ENCODE results near the gene ZDHHC3. TPM values are rescaled to one million over a fixed set of nuclear protein-coding genes. Genes with fewer than 3 reads are reported as not detected.

ZDHHC3 gene
- total and polyA plus RNA-seq, 5 donors from 2014 or later, result 36.8 to 55.8 (median 39.9) TPM

DNA sequence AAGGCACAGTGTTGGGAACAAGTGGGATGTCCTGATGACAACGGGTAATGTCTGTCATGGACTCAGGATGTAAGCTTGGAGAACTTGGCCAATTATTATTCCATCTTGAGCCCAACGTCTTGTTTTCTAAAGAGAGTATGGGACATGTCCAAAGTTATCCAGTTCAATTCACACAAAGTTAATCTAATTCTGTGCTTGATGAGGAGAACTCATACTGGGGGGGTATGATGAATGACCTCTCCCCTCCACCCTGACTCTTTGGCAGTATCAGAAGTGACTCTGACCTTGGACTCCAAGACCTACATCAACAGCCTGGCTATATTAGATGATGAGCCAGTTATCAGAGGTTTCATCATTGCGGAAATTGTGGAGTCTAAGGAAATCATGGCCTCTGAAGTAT, 65.3 kb downstream of the ZDHHC3 start:
- H3K27me3 ChIP-seq (ENCODE audit: control insufficient read depth, insufficient read depth, low read length), result peaks cover 3% of the 10 kb centered on the region
- peaks cover 0 to 7% (median 0%) of the 10 kb centered on the region in 7 donors for H3K9me3 Mint-ChIP-seq
- no peaks in the 10 kb centered on the region for H3K4me1 Mint-ChIP-seq
- no peak overlapping the region for H3K4me3 ChIP-seq (ENCODE audit: low read depth, low read length)
- no peaks in the 10 kb centered on the region for H3K4me1 ChIP-seq (ENCODE audit: control insufficient read depth, insufficient read depth, low read length, poor library complexity, severe bottlenecking)
- no peaks in the 10 kb centered on the region for H3K36me3 ChIP-seq (ENCODE audit: control insufficient read depth, insufficient read depth, low read length)
- H3K27me3 Mint-ChIP-seq, result peaks cover 6% of the 10 kb centered on the region
- ATAC-seq (ENCODE audit: low read depth in 2 of 2) (no peak), DNase-seq (no peak)
- no peak overlapping the region for H3K4me3 Mint-ChIP-seq
- no peak overlapping the region for H3K27ac ChIP-seq (ENCODE audit: insufficient read depth, low read length, poor library complexity, severe bottlenecking)
- H3K36me3 Mint-ChIP-seq, result no peaks in the 10 kb centered on the region
- H3K9me3 ChIP-seq (ENCODE audit: control insufficient read depth in 2 of 2, low read length in 2 of 2), result peaks cover 0 to 9% of the 10 kb centered on the region in 2 experiments
- H3K27ac Mint-ChIP-seq, result no peak overlapping the region

DNA sequence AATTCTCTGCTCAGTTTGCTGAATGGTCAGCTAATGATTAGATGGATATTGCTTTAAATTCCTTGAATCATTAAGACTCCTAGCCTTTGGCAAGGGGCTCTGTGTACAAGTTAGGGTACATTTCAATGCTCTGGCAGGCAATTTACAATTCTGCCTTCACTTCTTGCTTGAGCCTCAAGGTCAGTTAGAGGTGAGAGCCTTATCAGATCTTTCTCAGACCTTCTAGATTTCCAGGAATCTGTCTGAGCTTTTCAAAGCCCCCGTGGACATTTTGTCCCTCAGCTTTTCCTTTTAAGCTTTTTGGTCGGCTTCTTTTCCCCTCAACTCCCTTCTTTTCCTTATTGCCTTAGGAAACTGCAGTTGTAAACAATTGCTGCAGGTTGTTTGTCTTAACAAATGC, 66.9 kb downstream of the ZDHHC3 start:
- H3K4me1 Mint-ChIP-seq, result no peaks in the 10 kb centered on the region
- no peaks in the 10 kb centered on the region for H3K36me3 ChIP-seq (ENCODE audit: control insufficient read depth, insufficient read depth, low read length)

DNA sequence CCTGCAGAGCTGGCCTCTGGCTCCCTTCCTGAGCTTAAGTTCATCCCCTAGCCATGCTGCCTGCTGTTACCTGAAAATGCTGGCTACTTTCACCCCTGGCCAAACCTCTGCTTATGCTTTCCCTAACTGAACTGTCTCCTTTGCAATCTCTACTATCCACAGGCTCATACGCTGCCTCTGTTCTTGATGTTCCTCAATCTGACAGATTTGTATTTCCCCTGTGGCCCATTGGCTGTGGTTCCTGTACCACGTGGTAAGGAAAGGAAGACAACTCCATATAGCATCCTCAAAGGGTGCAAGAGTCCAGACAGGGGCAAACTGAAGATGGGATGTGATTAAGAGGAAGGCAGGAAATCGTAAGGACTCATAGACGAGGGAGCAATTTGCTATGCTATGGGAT, 68.4 kb downstream of the ZDHHC3 start:
- H3K4me1 Mint-ChIP-seq, result no peaks in the 10 kb centered on the region
- H3K27me3 Mint-ChIP-seq, result peaks cover 4% of the 10 kb centered on the region
- no peak overlapping the region for H3K27ac Mint-ChIP-seq
- no peaks in the 10 kb centered on the region for H3K36me3 Mint-ChIP-seq
- peaks cover 0 to 7% (median 0%) of the 10 kb centered on the region in 7 donors for H3K9me3 Mint-ChIP-seq
- DNase-seq, result no peak
- Histone ChIP-seq H3K27ac (ENCODE audit: insufficient read depth, low read length, poor library complexity, severe bottlenecking) (no peak overlapping the region), H3K36me3 (ENCODE audit: control insufficient read depth, insufficient read depth, low read length) (no peaks in the 10 kb centered on the region), H3K9me3 (ENCODE audit: control insufficient read depth in 2 of 2, low read length in 2 of 2) (peaks cover 0 to 9% of the 10 kb centered on the region in 2 experiments), H3K4me3 (ENCODE audit: low read depth, low read length) (no peak overlapping the region), H3K4me1 (ENCODE audit: control insufficient read depth, insufficient read depth, low read length, poor library complexity, severe bottlenecking) (no peaks in the 10 kb centered on the region), H3K27me3 (ENCODE audit: control insufficient read depth, insufficient read depth, low read length) (peaks cover 3% of the 10 kb centered on the region)
- no peak for ATAC-seq (ENCODE audit: low read depth in 2 of 2)
- H3K4me3 Mint-ChIP-seq, result no peak overlapping the region

More for the DNA sequence above, 66.9 kb downstream of the ZDHHC3 start:
- Mint-ChIP-seq H3K27me3 (peaks cover 9% of the 10 kb centered on the region), H3K9me3 (peaks cover 0 to 7% (median 0%) of the 10 kb centered on the region in 7 donors), H3K27ac (no peak overlapping the region), H3K36me3 (no peaks in the 10 kb centered on the region), H3K4me3 (no peak overlapping the region)
- Histone ChIP-seq H3K9me3 (ENCODE audit: control insufficient read depth in 2 of 2, low read length in 2 of 2) (peaks cover 0 to 9% of the 10 kb centered on the region in 2 experiments), H3K4me3 (ENCODE audit: low read depth, low read length) (no peak overlapping the region), H3K4me1 (ENCODE audit: control insufficient read depth, insufficient read depth, low read length, poor library complexity, severe bottlenecking) (no peaks in the 10 kb centered on the region), H3K27me3 (ENCODE audit: control insufficient read depth, insufficient read depth, low read length) (peaks cover 3% of the 10 kb centered on the region), H3K27ac (ENCODE audit: insufficient read depth, low read length, poor library complexity, severe bottlenecking) (no peak overlapping the region)
- DNase-seq, result no peak
- no peak for ATAC-seq (ENCODE audit: low read depth in 2 of 2)

DNA sequence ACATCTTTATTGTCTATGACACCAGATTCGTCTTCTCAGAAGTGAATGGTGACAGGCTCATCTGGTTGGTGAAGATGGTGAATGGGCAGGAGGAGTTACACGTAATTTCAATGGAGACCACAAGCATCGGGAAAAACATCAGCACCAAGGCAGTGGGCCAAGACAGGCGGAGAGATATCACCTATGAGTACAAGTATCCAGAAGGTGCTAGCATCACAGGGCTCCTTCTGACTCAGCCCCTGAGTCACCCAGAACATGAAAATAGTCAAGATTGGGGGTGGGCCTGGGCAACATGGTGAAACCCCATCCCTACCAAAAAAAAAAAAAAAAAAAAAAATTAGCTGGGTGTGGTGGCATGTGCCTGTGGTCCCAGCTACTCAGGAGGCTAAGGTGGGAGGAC, 69.0 kb downstream of the ZDHHC3 start:
- no peaks in the 10 kb centered on the region for H3K4me1 ChIP-seq (ENCODE audit: control insufficient read depth, insufficient read depth, low read length, poor library complexity, severe bottlenecking)
- Mint-ChIP-seq H3K4me3 (no peak overlapping the region), H3K9me3 (peaks cover 0 to 7% (median 0%) of the 10 kb centered on the region in 7 donors), H3K4me1 (no peaks in the 10 kb centered on the region), H3K36me3 (no peaks in the 10 kb centered on the region), H3K27ac (no peak overlapping the region), H3K27me3 (peaks cover 4% of the 10 kb centered on the region)
- H3K36me3 ChIP-seq (ENCODE audit: control insufficient read depth, insufficient read depth, low read length), result no peaks in the 10 kb centered on the region
- H3K4me3 ChIP-seq (ENCODE audit: low read depth, low read length), result no peak overlapping the region
- H3K27me3 ChIP-seq (ENCODE audit: control insufficient read depth, insufficient read depth, low read length), result peaks cover 3% of the 10 kb centered on the region
- ATAC-seq (ENCODE audit: low read depth in 2 of 2) (no peak), DNase-seq (no peak)
- no peak overlapping the region for H3K27ac ChIP-seq (ENCODE audit: insufficient read depth, low read length, poor library complexity, severe bottlenecking)
- H3K9me3 ChIP-seq (ENCODE audit: control insufficient read depth in 2 of 2, low read length in 2 of 2), result peaks cover 0 to 9% of the 10 kb centered on the region in 2 experiments

DNA sequence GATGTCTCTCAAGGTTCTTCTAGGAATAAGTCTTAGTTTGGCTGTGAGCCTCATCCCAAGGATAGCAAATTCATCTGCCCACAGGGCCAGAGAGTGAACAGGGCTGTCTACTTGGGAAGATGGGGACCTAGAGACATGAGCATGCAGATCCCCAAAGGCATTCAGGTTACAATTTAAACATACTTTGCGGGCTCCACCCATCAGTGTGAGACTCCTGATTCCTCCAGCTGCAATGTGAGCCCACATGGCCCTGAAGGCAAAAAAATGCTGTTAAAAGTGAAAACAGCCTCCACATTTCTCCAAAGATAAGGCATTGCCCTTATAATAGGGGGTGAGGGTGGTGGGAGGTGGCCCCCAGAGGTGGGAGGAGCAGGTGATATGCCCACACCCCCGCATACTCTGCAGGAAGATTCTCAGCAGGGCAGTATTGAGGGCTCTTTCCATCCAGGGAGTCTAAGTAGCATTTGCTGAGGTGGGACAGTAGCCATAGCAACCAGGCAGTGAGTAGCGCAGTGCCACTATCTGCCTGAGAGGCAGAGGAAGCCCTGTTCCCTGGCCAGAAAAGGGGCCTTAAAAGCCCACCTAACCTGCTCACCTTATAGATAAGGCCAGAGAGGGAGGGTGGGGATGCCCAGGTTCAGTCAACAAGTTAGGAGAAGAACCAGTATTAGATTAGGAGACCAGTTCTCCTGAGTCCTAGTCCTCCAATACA, 70.4 kb downstream of the ZDHHC3 start:
- Mint-ChIP-seq H3K27me3 (peaks cover 4% of the 10 kb centered on the region), H3K4me3 (no peak overlapping the region), H3K36me3 (no peaks in the 10 kb centered on the region), H3K4me1 (no peaks in the 10 kb centered on the region), H3K27ac (no peak overlapping the region), H3K9me3 (peaks cover 0 to 7% (median 0%) of the 10 kb centered on the region in 7 donors)
- Histone ChIP-seq H3K36me3 (ENCODE audit: control insufficient read depth, insufficient read depth, low read length) (no peaks in the 10 kb centered on the region), H3K27me3 (ENCODE audit: control insufficient read depth, insufficient read depth, low read length) (peaks cover 4% of the 10 kb centered on the region), H3K27ac (ENCODE audit: insufficient read depth, low read length, poor library complexity, severe bottlenecking) (no peak overlapping the region), H3K9me3 (ENCODE audit: control insufficient read depth in 2 of 2, low read length in 2 of 2) (peaks cover 0 to 9% of the 10 kb centered on the region in 2 experiments), H3K4me3 (ENCODE audit: low read depth, low read length) (no peak overlapping the region), H3K4me1 (ENCODE audit: control insufficient read depth, insufficient read depth, low read length, poor library complexity, severe bottlenecking) (no peaks in the 10 kb centered on the region)
- DNase-seq (no peak), ATAC-seq (ENCODE audit: low read depth in 2 of 2) (no peak)

DNA sequence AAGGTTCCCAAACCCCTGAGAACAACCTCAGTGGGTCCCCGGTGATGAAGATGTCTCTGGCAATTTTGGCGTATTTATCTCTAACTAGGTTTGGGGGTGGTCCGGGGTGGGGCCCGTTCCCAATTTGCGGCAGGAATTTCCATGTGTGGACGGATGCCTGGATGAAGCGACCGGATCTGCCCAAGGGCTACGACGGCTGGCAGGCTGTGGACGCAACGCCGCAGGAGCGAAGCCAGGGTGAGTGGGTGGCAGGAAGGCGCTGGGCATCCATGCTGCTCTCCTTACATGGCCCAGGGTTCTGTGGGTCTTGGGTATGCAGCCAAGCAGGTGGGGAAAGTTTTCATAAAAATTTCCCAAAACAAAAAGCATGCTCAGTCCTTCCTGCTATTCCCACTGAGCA, 72.2 kb downstream of the ZDHHC3 start:
- ATAC-seq (ENCODE audit: low read depth in 2 of 2) (no peak), DNase-seq (no peak)
- peaks cover 4% of the 10 kb centered on the region for H3K27me3 Mint-ChIP-seq
- Histone ChIP-seq H3K27me3 (ENCODE audit: control insufficient read depth, insufficient read depth, low read length) (peaks cover 5% of the 10 kb centered on the region), H3K27ac (ENCODE audit: insufficient read depth, low read length, poor library complexity, severe bottlenecking) (no peak overlapping the region), H3K4me3 (ENCODE audit: low read depth, low read length) (no peak overlapping the region), H3K36me3 (ENCODE audit: control insufficient read depth, insufficient read depth, low read length) (no peaks in the 10 kb centered on the region), H3K4me1 (ENCODE audit: control insufficient read depth, insufficient read depth, low read length, poor library complexity, severe bottlenecking) (no peaks in the 10 kb centered on the region), H3K9me3 (ENCODE audit: control insufficient read depth in 2 of 2, low read length in 2 of 2) (peaks cover 0 to under 1% of the 10 kb centered on the region in 2 experiments)
- no peaks in the 10 kb centered on the region for H3K36me3 Mint-ChIP-seq
- peaks cover 0 to 4% (median 0%) of the 10 kb centered on the region in 7 donors for H3K9me3 Mint-ChIP-seq
- H3K27ac Mint-ChIP-seq, result no peak overlapping the region
- H3K4me1 Mint-ChIP-seq, result no peaks in the 10 kb centered on the region
- H3K4me3 Mint-ChIP-seq, result no peak overlapping the region

DNA sequence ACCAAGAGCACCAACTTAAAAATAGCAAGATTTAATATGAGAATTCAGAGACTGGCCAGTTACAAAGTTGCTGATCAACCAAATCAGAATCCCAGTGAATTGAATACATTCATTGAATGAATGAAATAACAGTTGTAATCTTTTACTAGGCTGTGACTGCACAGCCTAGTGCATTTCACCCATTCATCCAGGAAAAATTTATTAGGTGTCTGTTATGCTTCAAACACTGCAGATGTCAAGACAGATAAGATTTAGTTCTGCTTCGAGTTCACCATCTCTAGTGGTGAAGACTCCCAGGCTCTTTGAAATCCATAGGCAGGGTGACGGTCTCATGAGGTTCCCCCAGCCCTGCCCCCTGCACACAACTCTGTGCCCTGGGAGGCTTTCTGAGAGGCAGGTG, 72.7 kb downstream of the ZDHHC3 start:
- Histone ChIP-seq H3K9me3 (ENCODE audit: control insufficient read depth in 2 of 2, low read length in 2 of 2) (no peaks in the 10 kb centered on the region), H3K36me3 (ENCODE audit: control insufficient read depth, insufficient read depth, low read length) (no peaks in the 10 kb centered on the region), H3K27me3 (ENCODE audit: control insufficient read depth, insufficient read depth, low read length) (peaks cover 5% of the 10 kb centered on the region), H3K4me3 (ENCODE audit: low read depth, low read length) (no peak overlapping the region), H3K27ac (ENCODE audit: insufficient read depth, low read length, poor library complexity, severe bottlenecking) (no peak overlapping the region), H3K4me1 (ENCODE audit: control insufficient read depth, insufficient read depth, low read length, poor library complexity, severe bottlenecking) (no peaks in the 10 kb centered on the region)
- H3K4me1 Mint-ChIP-seq, result no peaks in the 10 kb centered on the region
- DNase-seq (no peak), ATAC-seq (ENCODE audit: low read depth in 2 of 2) (no peak)
- H3K36me3 Mint-ChIP-seq, result no peaks in the 10 kb centered on the region
- peaks cover 0 to 4% (median 0%) of the 10 kb centered on the region in 7 donors for H3K9me3 Mint-ChIP-seq
- H3K4me3 Mint-ChIP-seq, result no peak overlapping the region
- peaks cover 4% of the 10 kb centered on the region for H3K27me3 Mint-ChIP-seq
- H3K27ac Mint-ChIP-seq, result no peak overlapping the region

DNA sequence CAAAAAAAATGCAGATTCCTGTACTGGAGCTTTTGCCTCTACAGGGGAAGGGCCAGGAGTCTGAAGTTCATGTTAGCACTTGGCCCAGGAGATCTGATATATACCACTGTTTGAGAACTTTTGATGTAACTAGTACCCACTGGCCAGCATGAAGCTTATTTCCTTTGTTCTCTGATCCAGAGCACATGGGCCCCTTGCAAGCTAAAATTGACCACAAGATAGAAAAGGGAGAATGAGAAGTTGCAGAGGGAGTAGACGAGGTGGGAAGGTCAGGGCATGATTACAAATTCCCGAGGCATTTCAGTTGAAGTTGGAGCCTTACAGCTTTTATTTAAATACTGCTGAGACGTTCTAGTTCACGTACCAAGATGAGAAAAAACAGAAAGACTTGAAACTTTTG, 73.3 kb downstream of the ZDHHC3 start:
- Mint-ChIP-seq H3K36me3 (no peaks in the 10 kb centered on the region), H3K4me1 (no peaks in the 10 kb centered on the region), H3K27me3 (peaks cover 8% of the 10 kb centered on the region), H3K4me3 (no peak overlapping the region), H3K27ac (no peak overlapping the region), H3K9me3 (no peaks in the 10 kb centered on the region)
- H3K9me3 ChIP-seq (ENCODE audit: control insufficient read depth in 2 of 2, low read length in 2 of 2), result no peaks in the 10 kb centered on the region
- H3K4me1 ChIP-seq (ENCODE audit: control insufficient read depth, insufficient read depth, low read length, poor library complexity, severe bottlenecking), result no peaks in the 10 kb centered on the region
- no peak overlapping the region for H3K27ac ChIP-seq (ENCODE audit: insufficient read depth, low read length, poor library complexity, severe bottlenecking)
- H3K27me3 ChIP-seq (ENCODE audit: control insufficient read depth, insufficient read depth, low read length), result peaks cover 2% of the 10 kb centered on the region
- H3K36me3 ChIP-seq (ENCODE audit: control insufficient read depth, insufficient read depth, low read length), result no peaks in the 10 kb centered on the region
- no peak for ATAC-seq (ENCODE audit: low read depth in 2 of 2)
- no peak for DNase-seq
- H3K4me3 ChIP-seq (ENCODE audit: low read depth, low read length), result no peak overlapping the region
